DND-41 (cell line): ENCODE data around the gene KANSL3.

Experiments used
- ATAC-seq: fragments of 200-7000 bp; cut with Tn5 transposase; 3 replicates; pipeline ENCODE4 v1.9.1; 2021; ENCODE audit warnings: low read depth; ENCODE audit not compliant: insufficient read depth
- DNase-seq: peaks from one replicate; pipeline ENCODE4 v3.0.0-alpha.2; 2020
- H2AFZ ChIP-seq: 2 replicates; pipeline ENCODE4 v1.6.0; 2012; ENCODE audit warnings: low read depth, low read length
- H3K27ac ChIP-seq: 2 replicates; pipeline ENCODE4 v1.5.1; 2012; ENCODE audit warnings: low read length, inconsistent platforms
- H3K27me3 ChIP-seq: fragments of 200-600 bp; sonication (generic); 2 replicates; pipeline ENCODE4 v1.6.0; 2012; ENCODE audit warnings: low read length, mild to moderate bottlenecking, inconsistent platforms; ENCODE audit not compliant: insufficient read depth, poor library complexity
- H3K36me3 ChIP-seq: 2 replicates; pipeline ENCODE4 v1.5.1; 2012; ENCODE audit warnings: low read length, inconsistent platforms; ENCODE audit not compliant: insufficient read depth
- H3K4me1 ChIP-seq: 2 replicates; pipeline ENCODE4 v1.5.1; 2012; ENCODE audit warnings: mild to moderate bottlenecking, low read length; ENCODE audit not compliant: insufficient read depth
- H3K4me2 ChIP-seq: 2 replicates; pipeline ENCODE4 v1.6.0; 2012; ENCODE audit warnings: mild to moderate bottlenecking, moderate library complexity, low read length, inconsistent platforms; ENCODE audit not compliant: insufficient read depth
- H3K4me3 ChIP-seq, 2 experiments: fragments of 200-600 bp in 1 of 2; shearing (Covaris generic) in 1 of 2; 2 replicates each; pipeline ENCODE4 v1.5.1; 2012 to 2016; ENCODE audit warnings: inconsistent platforms in 2 of 2, low read length in 2 of 2, mild to moderate bottlenecking in 2 of 2, low read depth in 1 of 2, moderate library complexity in 1 of 2
- H3K79me2 ChIP-seq: 2 replicates; pipeline ENCODE4 v1.6.0; 2012; ENCODE audit warnings: low read length, inconsistent platforms; ENCODE audit not compliant: insufficient read depth
- H3K9ac ChIP-seq: 2 replicates; pipeline ENCODE4 v1.6.0; 2012; ENCODE audit warnings: low read depth, mild to moderate bottlenecking, inconsistent platforms, low read length, moderate library complexity
- H3K9me3 ChIP-seq: 2 replicates; pipeline ENCODE4 v1.5.1; 2012; ENCODE audit warnings: low read length, moderate library complexity, mild to moderate bottlenecking, inconsistent platforms; ENCODE audit not compliant: insufficient read depth, severe bottlenecking
- H4K20me1 ChIP-seq: 2 replicates; pipeline ENCODE4 v1.6.0; 2012; ENCODE audit warnings: low read length; ENCODE audit not compliant: insufficient read depth
- CTCF ChIP-seq: IDR thresholded peaks from 2 replicates; pipeline ENCODE4 v1.5.1; 2012; ENCODE audit warnings: borderline replicate concordance, low read length, moderate library complexity, mild to moderate bottlenecking; ENCODE audit not compliant: poor library complexity, severe bottlenecking; ENCODE audit errors: extremely low read depth
- EZH2 ChIP-seq: IDR thresholded peaks from 3 replicates; pipeline ENCODE4 v1.6.1; 2012; ENCODE audit warnings: borderline replicate concordance, low read depth, mild to moderate bottlenecking, moderate library complexity, low read length, inconsistent platforms; ENCODE audit not compliant: severe bottlenecking

KANSL3 gene

GRCh38 chr2:96599941-96600340, 38.2 kb downstream of the KANSL3 start:
- Histone ChIP-seq H3K4me1 (no peaks in the 10 kb centered on the region), H2AFZ (no peak overlapping the region), H3K9me3 (no peaks in the 10 kb centered on the region), H3K79me2 (0 out of 2 replicates have a peak, but pooled peaks cover 2% of the 10 kb centered on the region), H3K4me2 (no peak overlapping the region), H3K4me3 (no peak overlapping the region), H3K9ac (no peak overlapping the region), H3K36me3 (peaks cover 94% of the 10 kb centered on the region), H3K27ac (no peak overlapping the region), H4K20me1 (peaks cover 3% of the 10 kb centered on the region; the same call in 1 of the 2 replicates), H3K27me3 (no peaks in the 10 kb centered on the region)
- ATAC-seq (no peak), DNase-seq (no peak)
- no peak for TF ChIP-seq CTCF
- no peak for TF ChIP-seq EZH2

- Histone ChIP-seq H3K36me3 (peaks cover 96% of the 10 kb centered on the region), H3K9ac (no peak overlapping the region), H3K9me3 (no peaks in the 10 kb centered on the region)
Observed at GRCh38 chr2:96596596-96596995, 41.5 kb downstream of the KANSL3 start.

GRCh38 chr2:96594691-96595152, 43.4 kb downstream of the KANSL3 start:
- Histone ChIP-seq H3K9ac (no peak overlapping the region), H3K79me2 (no peaks in the 10 kb centered on the region), H3K4me3 (no peak overlapping the region), H3K27ac (no peak overlapping the region), H4K20me1 (peaks cover 6% of the 10 kb centered on the region; the same call in 1 of the 2 replicates), H2AFZ (no peak overlapping the region), H3K4me2 (no peak overlapping the region), H3K36me3 (peaks cover 80% of the 10 kb centered on the region), H3K4me1 (no peaks in the 10 kb centered on the region), H3K9me3 (no peaks in the 10 kb centered on the region), H3K27me3 (no peaks in the 10 kb centered on the region)
- no peak for ATAC-seq
- DNase-seq, result no peak
- no peak for TF ChIP-seq EZH2
- no peak for TF ChIP-seq CTCF

More at GRCh38 chr2:96596596-96596995, 41.5 kb downstream of the KANSL3 start:
- Histone ChIP-seq H4K20me1 (peaks cover 6% of the 10 kb centered on the region; the same call in 1 of the 2 replicates), H3K27ac (no peak overlapping the region), H2AFZ (no peak overlapping the region), H3K4me1 (no peaks in the 10 kb centered on the region), H3K79me2 (0 out of 2 replicates have a peak, but pooled peaks cover 2% of the 10 kb centered on the region), H3K27me3 (no peaks in the 10 kb centered on the region), H3K4me2 (no peak overlapping the region), H3K4me3 (no peak overlapping the region)
- no peak for DNase-seq
- ATAC-seq, result no peak
- TF ChIP-seq EZH2, result no peak
- TF ChIP-seq CTCF, result no peak
